HepG2 (cell line): ENCODE measurements around the gene MOK. TPM values are rescaled to one million over a fixed set of nuclear protein-coding genes. Genes with fewer than 3 reads are reported as not detected.

Experiments used
- AGO2 ChIP-seq: fragments of 200-400 bp; formaldehyde crosslinking; optimal IDR thresholded peaks from 2 replicates; pipeline ENCODE3; 2017; ENCODE audit warnings: mild to moderate bottlenecking, low read depth, low read length, moderate library complexity
- CEBPZ ChIP-seq: IDR thresholded peaks from 2 replicates; pipeline ENCODE4 v1.6.1; 2012; ENCODE audit warnings: low read length, improper control_type of control experiment
- FOXJ3 ChIP-seq: sonication (generic); formaldehyde crosslinking; IDR thresholded peaks from 2 replicates; pipeline ENCODE4 v1.4.0; 2020; ENCODE audit warnings: missing genetic modification reagents, mild to moderate bottlenecking, borderline replicate concordance
- GPN1 ChIP-seq: sonication (generic); formaldehyde crosslinking; IDR thresholded peaks from 2 replicates; pipeline ENCODE4 v1.5.1; 2020; ENCODE audit warnings: missing genetic modification reagents, borderline replicate concordance
- HOXA3 ChIP-seq: sonication (generic); formaldehyde crosslinking; IDR thresholded peaks from 2 replicates; pipeline ENCODE4 v1.5.0; 2020; ENCODE audit warnings: missing genetic modification reagents
- IKZF5 ChIP-seq: IDR thresholded peaks from 2 replicates; pipeline ENCODE4 v1.6.1; 2018; ENCODE audit warnings: missing genetic modification reagents, mild to moderate bottlenecking, missing compliant biosample characterization
- IRF2 ChIP-seq: IDR thresholded peaks from 2 replicates; pipeline ENCODE4 v1.6.1; 2018; ENCODE audit warnings: missing genetic modification reagents, missing compliant biosample characterization
- KDM5A ChIP-seq: fragments of 200-600 bp; sonication (generic); IDR thresholded peaks from 2 replicates; pipeline ENCODE4 v1.7.0; 2018; ENCODE audit warnings: antibody characterized with exemption, mild to moderate bottlenecking, low read length, borderline replicate concordance
- MED1 ChIP-seq: sonication (generic); formaldehyde crosslinking; IDR thresholded peaks from 2 replicates; pipeline ENCODE4 v1.4.0; 2020; ENCODE audit warnings: missing genetic modification reagents
- PHF20 ChIP-seq: sonication (generic); formaldehyde crosslinking; IDR thresholded peaks from 2 replicates; pipeline ENCODE4 v1.5.0; 2020; ENCODE audit warnings: mild to moderate bottlenecking, missing genetic modification reagents
- RBM22 ChIP-seq: fragments of 200-400 bp; formaldehyde crosslinking; optimal IDR thresholded peaks from 2 replicates; pipeline ENCODE3; 2017; ENCODE audit warnings: mild to moderate bottlenecking, low read length, moderate library complexity
- RFX3 ChIP-seq: IDR thresholded peaks from 2 replicates; pipeline ENCODE4 v1.6.1; 2016; ENCODE audit warnings: missing biosample characterization, missing genetic modification reagents
- SSRP1 ChIP-seq: IDR thresholded peaks from 2 replicates; pipeline ENCODE4 v1.6.1; 2016; ENCODE audit warnings: control low read depth
- TAF15 ChIP-seq: fragments of 200-400 bp; formaldehyde crosslinking; IDR thresholded peaks from one replicate; pipeline ENCODE4 v1.6.1; 2018; ENCODE audit warnings: mild to moderate bottlenecking, low read depth, low read length; ENCODE audit not compliant: poor library complexity, severe bottlenecking
- TFDP1 ChIP-seq: IDR thresholded peaks from 2 replicates; pipeline ENCODE4 v1.6.1; 2016; ENCODE audit warnings: missing compliant biosample characterization, missing genetic modification reagents, borderline replicate concordance
- TSC22D2 ChIP-seq: sonication (generic); formaldehyde crosslinking; IDR thresholded peaks from 2 replicates; pipeline ENCODE4 v1.5.1; 2020; ENCODE audit warnings: missing genetic modification reagents, mild to moderate bottlenecking, borderline replicate concordance
- ZFY ChIP-seq: sonication (generic); formaldehyde crosslinking; IDR thresholded peaks from 2 replicates; pipeline ENCODE4 v1.4.0; 2020; ENCODE audit warnings: missing genetic modification reagents
- ZMYM2 ChIP-seq: sonication (generic); formaldehyde crosslinking; IDR thresholded peaks from 2 replicates; pipeline ENCODE4 v1.8.0; 2022; ENCODE audit warnings: mild to moderate bottlenecking, missing genetic modification reagents
- ZNF143 ChIP-seq: sonication (generic); formaldehyde crosslinking; IDR thresholded peaks from 2 replicates; pipeline ENCODE4 v1.4.0; 2020; ENCODE audit warnings: missing genetic modification reagents
- ZNF224 ChIP-seq: sonication (generic); formaldehyde crosslinking; IDR thresholded peaks from 2 replicates; pipeline ENCODE4 v1.5.0; 2020; ENCODE audit warnings: mild to moderate bottlenecking, missing genetic modification reagents
- ZNF230 ChIP-seq: sonication (generic); formaldehyde crosslinking; IDR thresholded peaks from 2 replicates; pipeline ENCODE4 v1.4.0; 2020; ENCODE audit warnings: mild to moderate bottlenecking, missing genetic modification reagents
- ZNF335 ChIP-seq: sonication (generic); formaldehyde crosslinking; IDR thresholded peaks from 2 replicates; pipeline ENCODE4 v1.4.0; 2020; ENCODE audit warnings: missing genetic modification reagents
- ZNF430 ChIP-seq: sonication (generic); formaldehyde crosslinking; IDR thresholded peaks from 2 replicates; pipeline ENCODE4 v1.9.0; 2021; ENCODE audit warnings: mild to moderate bottlenecking, missing genetic modification reagents
- ZNF451 ChIP-seq: sonication (generic); formaldehyde crosslinking; IDR thresholded peaks from 2 replicates; pipeline ENCODE4 v1.5.0; 2020; ENCODE audit warnings: mild to moderate bottlenecking, missing genetic modification reagents
- ZNF775 ChIP-seq: sonication (generic); formaldehyde crosslinking; IDR thresholded peaks from 2 replicates; pipeline ENCODE4 v1.4.0; 2020; ENCODE audit warnings: missing genetic modification reagents, mild to moderate bottlenecking, moderate library complexity, borderline replicate concordance
- ZSCAN25 ChIP-seq: sonication (generic); formaldehyde crosslinking; IDR thresholded peaks from 2 replicates; pipeline ENCODE4 v1.8.0; 2022; ENCODE audit warnings: mild to moderate bottlenecking, missing genetic modification reagents
- polyA plus RNA-seq, 8 experiments: library from polyadenylated mRNA; depleted of rRNA in 3 of 8; stranded (reverse) in 7 of 8; unstranded in 1 of 8; fragments of >200 nt; fragmentation: Illumina TruSeq in 4 of 8; extraction: Trizol in 4 of 8; gene quantifications; 2 replicates each; pipeline versions ENCODE4 v1.2.1 to v1.2.3, GENCODE V29; 2011 to 2016; ENCODE audit warnings: low read depth in 4 of 8, missing spikeins in 1 of 8, mixed read lengths in 1 of 8; ENCODE audit not compliant: insufficient read depth in 1 of 8
- total RNA-seq, 5 experiments: library from RNA; depleted of rRNA; stranded (reverse); fragments of >200 nt; fragmentation: Illumina TruSeq; extraction: Trizol; gene quantifications; 2 replicates each; pipeline ENCODE4 v1.2.3, GENCODE V29; 2016; ENCODE audit warnings: low read depth in 1 of 5

Gene MOK
- total and polyA plus RNA-seq, 2 of the 13 experiments (the other 11 are each of a cell fraction or from before 2014, with no cell fraction given), result 15.3 to 16.9 TPM

- no peak for TF ChIP-seq IKZF5
- no peak for TF ChIP-seq TSC22D2 (CRISPR knock-in tag)
- TF ChIP-seq ZNF230 (CRISPR knock-in tag), result 0 out of 2 replicates have a peak, but pooled peaks have one; percentile 48
- peak; percentile 96 for TF ChIP-seq RBM22
- peak; percentile 82 for TF ChIP-seq HOXA3 (CRISPR knock-in tag)
- TF ChIP-seq ZNF224 (CRISPR knock-in tag), result no peak
- no peak for TF ChIP-seq PHF20 (CRISPR knock-in tag)
- peak; percentile 96 for TF ChIP-seq RFX3 (CRISPR knock-in tag)
- 0 out of 2 replicates have a peak, but pooled peaks have one; percentile 18 for TF ChIP-seq ZNF451 (CRISPR knock-in tag)
- TF ChIP-seq CEBPZ, result no peak
- TF ChIP-seq KDM5A, result peak; percentile 80; the same call in 1 of the 2 replicates
- peak; percentile 59; the same call in 1 of the 2 replicates for TF ChIP-seq IRF2 (CRISPR knock-in tag)
- TF ChIP-seq MED1 (CRISPR knock-in tag), result peak; percentile 59
- no peak for TF ChIP-seq TAF15
- no peak for TF ChIP-seq ZNF775
- peak; percentile 90 for TF ChIP-seq FOXJ3 (CRISPR knock-in tag)
- TF ChIP-seq ZMYM2 (CRISPR knock-in tag), result no peak
- TF ChIP-seq ZSCAN25 (CRISPR knock-in tag), result peak; percentile 36; the same call in 1 of the 2 replicates
- no peak for TF ChIP-seq SSRP1 (CRISPR knock-in tag)
- TF ChIP-seq ZNF430, result no peak
- peak; percentile 29; the same call in 1 of the 2 replicates for TF ChIP-seq GPN1
- TF ChIP-seq TFDP1, result peak; percentile 47; the same call in 1 of the 2 replicates
- no peak for TF ChIP-seq ZNF335 (CRISPR knock-in tag)
- TF ChIP-seq AGO2, result no peak
- peak; percentile 19; the same call in 1 of the 2 replicates for TF ChIP-seq ZNF143 (CRISPR knock-in tag)
- peak; percentile 65 for TF ChIP-seq ZFY (CRISPR knock-in tag)
Measured at GRCh38 chr14:102304611-102305506, at the start of gene MOK (continued).
